Neural progenitor cell (in vitro differentiated cells): ENCODE measurements around the gene ABCC10.

Experiments
- CTCF ChIP-seq: fragments of 200-600 bp; sonication (generic); IDR thresholded peaks from 2 replicates; pipeline ENCODE4 v1.5.1; 2017; ENCODE audit warnings: antibody characterized with exemption, mild to moderate bottlenecking
- EZH2 ChIP-seq: fragments of 200-600 bp; sonication (generic); IDR thresholded peaks from 2 replicates; pipeline ENCODE4 v1.6.1; 2017; ENCODE audit warnings: antibody characterized with exemption, mild to moderate bottlenecking, moderate library complexity
- EZH2phosphoT487 ChIP-seq: fragments of 200-600 bp; sonication (generic); IDR thresholded peaks from 2 replicates; pipeline ENCODE4 v1.6.1; 2017; ENCODE audit warnings: antibody characterized with exemption

GRCh38 chr6:43383021-43383667 lies 44.2 kb upstream of the ABCC10 start:
- TF ChIP-seq CTCF (no peak), EZH2phosphoT487 (no peak), EZH2 (no peak)
